Stomach (tissue), 9 donors: ENCODE data around the gene INSRR. TPM values are rescaled to one million over a fixed set of nuclear protein-coding genes. Genes with fewer than 3 reads are reported as not detected.

Experiments used
- DNase-seq, 2 donors: peaks; one replicate each; pipeline versions ENCODE4 v3.0.0 to v3.0.0-alpha.2; 2013 to 2019
- H3K27ac ChIP-seq, 5 donors: fragments of 200-600 bp in 4 of 5; sonication (generic) in 4 of 5; one replicate each; pipeline ENCODE4 v1.5.1; 2013 to 2019; ENCODE audit warnings: mild to moderate bottlenecking in 1 of 5, moderate library complexity in 1 of 5
- H3K27me3 ChIP-seq, 3 donors: fragments of 200-600 bp; sonication (generic); one replicate each; pipeline ENCODE4 v1.5.1; 2017 to 2019; ENCODE audit warnings: mixed run types in 1 of 3
- H3K36me3 ChIP-seq, 4 donors: fragments of 200-600 bp; sonication (generic); 1 replicate in 3 of 4; 2 replicates in 1 of 4; pipeline ENCODE4 v1.5.1; 2016 to 2019
- H3K4me1 ChIP-seq, 4 donors: fragments of 200-600 bp; sonication (generic); one replicate each; pipeline ENCODE4 v1.5.1; 2016 to 2019
- H3K4me3 ChIP-seq, 4 donors: fragments of 200-600 bp; sonication (generic) in 3 of 4; one replicate each; pipeline ENCODE4 v1.5.1; 2016 to 2019; ENCODE audit warnings: mild to moderate bottlenecking in 1 of 4
- H3K9me3 ChIP-seq, 4 donors: fragments of 200-600 bp; sonication (generic); one replicate each; pipeline ENCODE4 v1.5.1; 2016 to 2019
- CTCF ChIP-seq, 7 experiments: fragments of 450-650 bp in 4 of 7; fragments of 200-600 bp in 3 of 7; sonication (generic) in 3 of 7; IDR thresholded peaks; one replicate each; pipeline ENCODE4 v1.5.1; 2016 to 2019; ENCODE audit warnings: antibody characterized with exemption in 7 of 7, control low read depth in 2 of 7, mild to moderate bottlenecking in 1 of 7
- EP300 ChIP-seq: sonication (generic); formaldehyde crosslinking; IDR thresholded peaks from one replicate; pipeline ENCODE4 v1.6.1; 2017; ENCODE audit warnings: antibody characterized with exemption
- POLR2A ChIP-seq, 4 donors: fragments of 450-650 bp; IDR thresholded peaks; one replicate each; pipeline ENCODE4 v1.6.1; 2016; ENCODE audit warnings: antibody characterized with exemption in 4 of 4, control low read depth in 2 of 4, mild to moderate bottlenecking in 1 of 4, moderate library complexity in 1 of 4
- POLR2AphosphoS5 ChIP-seq, 3 donors: sonication (generic); formaldehyde crosslinking; IDR thresholded peaks; one replicate each; pipeline ENCODE4 v1.6.1; 2016; ENCODE audit warnings: antibody characterized with exemption in 3 of 3
- WGBS, 5 donors: extraction: QIAGEN DNeasy Blood & Tissue Kit in 3 of 5; methylation state at CpG; one replicate each; pipeline versions ENCODE4 v1.1.5 to v1.1.7; 2013 to 2018; 5-methylcytosine and 5-hydroxymethylcytosine counted together
- intact Hi-C: fragments of 100-400 bp; cut with DNase I; formaldehyde crosslinking; loops from one replicate; pipeline ENCODE4 v1.15.1; 2023; ENCODE audit warnings: low total_unique reads
- polyA plus RNA-seq, 3 donors: library from polyadenylated mRNA; stranded (reverse); fragments of 200-250 nt; gene quantifications; one replicate each; pipeline ENCODE4 v1.2.3, GENCODE V29; 2013
- total RNA-seq, 5 donors: library from RNA; depleted of rRNA; stranded (reverse); fragments of >200 nt; gene quantifications; one replicate each; pipeline versions ENCODE4 v1.1.0 to v1.2.3, GENCODE V29; 2014 to 2016
- donor health status: healthy with polysubstance abuse.
- donor health status: Bipolar disorder and iron deficiency.
- donor health status: healthy.

Gene INSRR
- total and polyA plus RNA-seq, 8 donors, result 0.15 to 0.75 (median 0.29) TPM; not detected in 3

- no peaks in the 10 kb centered on the region for H3K36me3 ChIP-seq
- H3K4me3 ChIP-seq, result no peak overlapping the region
- WGBS, 5 donors, result 53 to 81% (median 61%) methylated on average over 9 to 13 of the region's 13 CpGs
- H3K27me3 ChIP-seq, result peaks cover 0 to 56% (median 6%) of the 10 kb centered on the region in 3 donors
- intact Hi-C loops, result no loop called here
- no peaks in the 10 kb centered on the region for H3K4me1 ChIP-seq
- H3K27ac ChIP-seq, result no peak overlapping the region
- no peaks in the 10 kb centered on the region for H3K9me3 ChIP-seq
- no peak for DNase-seq
- no peak for TF ChIP-seq POLR2A (IDR thresholded peaks at IDR 0.05)
- TF ChIP-seq POLR2AphosphoS5 (IDR thresholded peaks at IDR 0.05), result no peak
- TF ChIP-seq EP300, result no peak
- TF ChIP-seq CTCF (IDR thresholded peaks at IDR 0.05), result no peak
Measured at GRCh38 chr1:156868341-156868740, 9.4 kb upstream of the INSRR start.

GRCh38 chr1:156866249-156866909, 7.5 kb upstream of the INSRR start:
- Histone ChIP-seq H3K9me3 (no peaks in the 10 kb centered on the region), H3K4me3 (no peak overlapping the region), H3K4me1 (peaks cover 0 to under 1% (median 0%) of the 10 kb centered on the region in 4 donors), H3K27me3 (peaks cover 7 to 69% (median 21%) of the 10 kb centered on the region in 3 donors), H3K36me3 (no peaks in the 10 kb centered on the region), H3K27ac (no peak overlapping the region)
- DNase-seq, result no peak
- intact Hi-C loops, result no loop called here
- WGBS, 5 donors, result 36 to 55% (median 44%) methylated on average over 8 to 12 of the region's 12 CpGs
- no peak for TF ChIP-seq POLR2AphosphoS5 (IDR thresholded peaks at IDR 0.05)
- TF ChIP-seq CTCF (IDR thresholded peaks at IDR 0.05), result no peak
- TF ChIP-seq POLR2A (IDR thresholded peaks at IDR 0.05), result no peak
- TF ChIP-seq EP300, result no peak

GRCh38 chr1:156865865-156866248, 6.9 kb upstream of the INSRR start:
- Histone ChIP-seq H3K27me3 (peaks cover 11 to 73% (median 26%) of the 10 kb centered on the region in 3 donors), H3K27ac (no peak overlapping the region), H3K4me3 (no peak overlapping the region), H3K4me1 (peaks cover 3 to 5% (median 4%) of the 10 kb centered on the region in 4 donors), H3K9me3 (no peaks in the 10 kb centered on the region), H3K36me3 (no peaks in the 10 kb centered on the region)
- no peak for DNase-seq
- TF ChIP-seq EP300 (no peak), POLR2AphosphoS5 (IDR thresholded peaks at IDR 0.05) (no peak), CTCF (IDR thresholded peaks at IDR 0.05) (no peak), POLR2A (IDR thresholded peaks at IDR 0.05) (no peak)
- intact Hi-C loops, result no loop called here
- WGBS, 5 donors, result 75 to 80% (median 77%) methylated on average over 4 of the region's 4 CpGs

GRCh38 chr1:156865258-156865657, 6.3 kb upstream of the INSRR start:
- Histone ChIP-seq H3K27ac (no peak overlapping the region), H3K4me1 (peaks cover 9 to 11% (median 10%) of the 10 kb centered on the region in 4 donors), H3K9me3 (no peaks in the 10 kb centered on the region), H3K4me3 (no peak overlapping the region), H3K27me3 (peaks cover 11 to 79% (median 32%) of the 10 kb centered on the region in 3 donors), H3K36me3 (no peaks in the 10 kb centered on the region)
- DNase-seq, result no peak
- 64 to 76% (median 71%) methylated on average over 9 of the region's 9 CpGs for WGBS, 5 donors
- intact Hi-C loops, result no loop called here
- TF ChIP-seq POLR2AphosphoS5 (IDR thresholded peaks at IDR 0.05), result no peak
- no peak for TF ChIP-seq EP300
- TF ChIP-seq POLR2A (IDR thresholded peaks at IDR 0.05), result no peak
- no peak for TF ChIP-seq CTCF (IDR thresholded peaks at IDR 0.05)
